Endothelial cell of umbilical vein (primary cell): ENCODE measurements around the gene LYZL6. TPM values are rescaled to one million over a fixed set of nuclear protein-coding genes. Genes with fewer than 3 reads are reported as not detected.

Experiments used
- BruUV-seq: library from RNA; stranded (reverse); fragments of 400-500 nt; replicated peaks from 2 replicates; lab custom pipeline; 2021; lab: Mats Ljungman, UMichigan
- CTCF ChIA-PET: fragments of 300-600, 350-600 bp; sonication (Branson Sonifier 250); formaldehyde crosslinking; loops from one replicate; lab custom pipeline; 2021; ENCODE audit warnings: antibody characterized with exemption, inconsistent platforms; lab: Charles Lee
- POLR2A ChIA-PET: fragments of 300-600, 350-600 bp; sonication (Branson Sonifier 250); formaldehyde crosslinking; loops from one replicate; lab custom pipeline; 2021; ENCODE audit warnings: antibody characterized with exemption, inconsistent platforms; lab: Charles Lee
- DNase-seq: peaks from one replicate; pipeline ENCODE4 v3.0.0-alpha.2; 2011; ENCODE audit warnings: low read depth, low spot score
- FAIRE-seq: peaks from 2 replicates; lab custom pipeline; 2011; peaks lifted over from hg19 to GRCh38; lab: Jason Lieb, UNC
- H2AFZ ChIP-seq: 2 replicates; pipeline ENCODE4 v1.6.0; 2012; ENCODE audit warnings: low read depth, low read length, control low read depth, inconsistent platforms
- H3K27ac ChIP-seq: 2 replicates; pipeline ENCODE4 v1.5.1; 2011; ENCODE audit warnings: low read depth, mild to moderate bottlenecking, control low read depth, low read length, moderate library complexity; ENCODE audit not compliant: insufficient read depth
- H3K27me3 ChIP-seq, 2 experiments: 2 replicates each; pipeline versions ENCODE4 v1.6.0 to v1.6.1; 2011; ENCODE audit warnings: low read length in 2 of 2, mixed read lengths in 1 of 2; ENCODE audit not compliant: control insufficient read depth in 2 of 2, insufficient read depth in 2 of 2
- H3K36me3 ChIP-seq, 2 experiments: 2 replicates in 1 of 2; 3 replicates in 1 of 2; pipeline ENCODE4 v1.5.1; 2011; ENCODE audit warnings: low read length in 2 of 2, mild to moderate bottlenecking in 1 of 2, moderate library complexity in 1 of 2; ENCODE audit not compliant: control insufficient read depth in 2 of 2, insufficient read depth in 2 of 2; ENCODE audit errors: extremely low read depth in 1 of 2
- H3K4me1 ChIP-seq: 3 replicates; pipeline ENCODE4 v1.5.1; 2011; ENCODE audit warnings: mild to moderate bottlenecking, low read length; ENCODE audit not compliant: control insufficient read depth, insufficient read depth; ENCODE audit errors: extremely low read depth
- H3K4me2 ChIP-seq: 2 replicates; pipeline ENCODE4 v1.6.1; 2011; ENCODE audit warnings: low read length, control low read depth, mixed read lengths; ENCODE audit not compliant: insufficient read depth
- H3K4me3 ChIP-seq, 3 experiments: fragments of 200-600 bp in 1 of 3; sonication (generic), shearing (Covaris generic) in 1 of 3; replicated peaks in 1 of 3; 2 replicates each; pipeline ENCODE4 v1.5.1; 2011 to 2016; ENCODE audit warnings: control low read depth in 3 of 3, low read length in 3 of 3, mild to moderate bottlenecking in 2 of 3, inconsistent platforms in 1 of 3, low read depth in 1 of 3, moderate library complexity in 1 of 3; ENCODE audit not compliant: insufficient read depth in 1 of 3
- H3K79me2 ChIP-seq: 2 replicates; pipeline ENCODE4 v1.6.0; 2012; ENCODE audit warnings: low read length, inconsistent platforms; ENCODE audit not compliant: control insufficient read depth, insufficient read depth
- H3K9ac ChIP-seq: replicated peaks from 2 replicates; pipeline ENCODE3; 2011; ENCODE audit warnings: low read length, control low read depth; ENCODE audit not compliant: insufficient read depth; ENCODE audit errors: extremely low read depth
- H3K9me1 ChIP-seq: replicated peaks from 3 replicates; pipeline ENCODE4 v1.6.0; 2011; ENCODE audit warnings: mild to moderate bottlenecking, low read length; ENCODE audit not compliant: control insufficient read depth, insufficient read depth; ENCODE audit errors: extremely low read depth
- H3K9me3 ChIP-seq: replicated peaks from 2 replicates; pipeline ENCODE4 v1.5.1; 2012; ENCODE audit warnings: low read length, inconsistent platforms; ENCODE audit not compliant: control insufficient read depth, insufficient read depth
- H4K20me1 ChIP-seq: replicated peaks from 2 replicates; pipeline ENCODE3; 2011; ENCODE audit warnings: mild to moderate bottlenecking, low read length; ENCODE audit not compliant: control insufficient read depth, insufficient read depth; ENCODE audit errors: extremely low read depth
- CTCF ChIP-seq, 2 donors: IDR thresholded peaks; 1 replicate in 1 of 2; 2 replicates in 1 of 2; pipeline ENCODE4 v1.5.1; 2011; ENCODE audit warnings: low read length in 2 of 2, mild to moderate bottlenecking in 2 of 2, moderate library complexity in 2 of 2, control low read depth in 1 of 2, inconsistent platforms in 1 of 2, low read depth in 1 of 2; ENCODE audit not compliant: insufficient read depth in 1 of 2; ENCODE audit errors: extremely low read depth in 1 of 2
- EZH2 ChIP-seq: IDR thresholded peaks from 2 replicates; pipeline ENCODE4 v1.6.1; 2012; ENCODE audit warnings: borderline replicate concordance, low read depth, mild to moderate bottlenecking, moderate library complexity, low read length, inconsistent platforms; ENCODE audit not compliant: severe bottlenecking
- FOS ChIP-seq: IDR thresholded peaks from 2 replicates; pipeline ENCODE4 v1.6.1; 2011; ENCODE audit warnings: mild to moderate bottlenecking, low read length, moderate library complexity, borderline replicate concordance; ENCODE audit not compliant: insufficient read depth
- GATA2 ChIP-seq: IDR thresholded peaks from 2 replicates; pipeline ENCODE4 v1.7.0; 2011; ENCODE audit warnings: low read depth, mild to moderate bottlenecking, moderate library complexity, mixed read lengths, low read length; ENCODE audit not compliant: insufficient read length, insufficient read depth
- JUN ChIP-seq: IDR thresholded peaks from 2 replicates; pipeline ENCODE4 v1.6.1; 2011; ENCODE audit warnings: borderline replicate concordance, low read depth; ENCODE audit not compliant: insufficient read length, insufficient read depth
- MAX ChIP-seq: IDR thresholded peaks from 2 replicates; pipeline ENCODE4 v1.6.1; 2011; ENCODE audit not compliant: insufficient read depth, insufficient read length
- MYC ChIP-seq: IDR thresholded peaks from one replicate; pipeline ENCODE4 v1.6.1; 2011; ENCODE audit warnings: mild to moderate bottlenecking, low read depth, low read length
- POLR2A ChIP-seq: IDR thresholded peaks from 2 replicates; pipeline ENCODE4 v1.6.1; 2012; ENCODE audit warnings: low read depth, mild to moderate bottlenecking, control low read depth, low read length
- POLR2AphosphoS5 ChIP-seq: IDR thresholded peaks from 2 replicates; pipeline ENCODE4 v1.6.1; 2012; ENCODE audit warnings: low read depth, mild to moderate bottlenecking, control low read depth, low read length, moderate library complexity; ENCODE audit not compliant: insufficient read depth
- dilution Hi-C: fragments of 300-500 bp; cut with MboI; formaldehyde crosslinking; loops from one replicate; pipeline ENCODE4 v1.15.0; 2019; ENCODE audit warnings: low sequenced_read_pairs; ENCODE audit not compliant: extremely low pct_ligation_motif_present
- intact Hi-C: fragments of 100-400 bp; cut with micrococcal nuclease; formaldehyde crosslinking; loops from one replicate; pipeline ENCODE4 v1.10.0; 2022
- polyA plus RNA-seq, 4 experiments: library from polyadenylated mRNA; depleted of rRNA in 3 of 4; stranded (reverse) in 3 of 4; unstranded in 1 of 4; fragments of >200 nt; gene quantifications; 2 replicates each; pipeline versions ENCODE4 v1.2.1 to v1.2.3, GENCODE V29; 2011 to 2012; ENCODE audit warnings: missing spikeins in 1 of 4
- total RNA-seq: library from RNA; stranded (reverse); gene quantifications from 2 replicates; pipeline ENCODE4 v1.2.3, GENCODE V29; 2021

The LYZL6 gene
- total and polyA plus RNA-seq, 2 donors (not counting 3 experiments of a cell fraction or from before 2014, with no cell fraction given), result not detected

- peak overlapping the region; percentile 8 for H3K9ac ChIP-seq
- TF ChIP-seq MYC (no peak), EZH2 (no peak), JUN (no peak), POLR2A (no peak), GATA2 (no peak), MAX (no peak), CTCF (IDR thresholded peaks at IDR 0.05; ENCODE audit: extremely low read depth in 1 of 2, insufficient read depth in 1 of 2, low read depth in 1 of 2, low read length in 2 of 2) (no peak), FOS (no peak), POLR2AphosphoS5 (no peak)
- FAIRE-seq (no peak), DNase-seq (peak; percentile 52)
- no peak overlapping the region for H3K4me2 ChIP-seq
- H2AFZ ChIP-seq, result no peak overlapping the region
- BruUV-seq, result no TSS peak
- CTCF ChIA-PET, result no interaction called here
- intact Hi-C loops (no loop called here), dilution Hi-C loops (no loop called here)
- H3K4me3 ChIP-seq, result no peak overlapping the region
- POLR2A ChIA-PET, result no interaction called here
- H3K9me3 ChIP-seq, result no peaks in the 10 kb centered on the region
- no peaks in the 10 kb centered on the region for H3K4me1 ChIP-seq
- H3K79me2 ChIP-seq, result no peaks in the 10 kb centered on the region
- H3K27me3 ChIP-seq, result no peaks in the 10 kb centered on the region
- H3K27ac ChIP-seq, result no peak overlapping the region
- H4K20me1 ChIP-seq, result no peaks in the 10 kb centered on the region
- H3K36me3 ChIP-seq, result no peaks in the 10 kb centered on the region
- H3K9me1 ChIP-seq, result no peaks in the 10 kb centered on the region
Observed at GRCh38 chr17:35889818-35890773, 53.4 kb downstream of the LYZL6 start.
